ENCODE results near the gene HAND2.

Gene HAND2

GRCh38 chr4:173519111-173520101 is 10.6 kb downstream of the HAND2 start:
- peak; percentile 21 for DNase-seq

GRCh38 chr4:173518425-173519102 is 11.5 kb downstream of the HAND2 start:
- peak; percentile 25 for DNase-seq

GRCh38 chr4:173517781-173518424 is 12.1 kb downstream of the HAND2 start:
- no peak for DNase-seq

- DNase-seq, result no peak
Observed at GRCh38 chr4:173516621-173517524, 13.2 kb downstream of the HAND2 start.

GRCh38 chr4:173515458-173515857 is 14.6 kb downstream of the HAND2 start:
- DNase-seq, result no peak

- no peak for DNase-seq
Observed at GRCh38 chr4:173514641-173515217, 15.3 kb downstream of the HAND2 start.

GRCh38 chr4:173513651-173514050 is 16.4 kb downstream of the HAND2 start:
- DNase-seq, result no peak

GRCh38 chr4:173511787-173512361 is 18.2 kb downstream of the HAND2 start:
- DNase-seq, result no peak

GRCh38 chr4:173509036-173510001 is 20.7 kb downstream of the HAND2 start:
- DNase-seq, result peak; percentile 70

- DNase-seq, result no peak
Observed at GRCh38 chr4:173508386-173509035, 21.5 kb downstream of the HAND2 start.

- no peak for DNase-seq
Observed at GRCh38 chr4:173507471-173508385, 22.3 kb downstream of the HAND2 start.

- no peak for DNase-seq
Observed at GRCh38 chr4:173506597-173507211, 23.3 kb downstream of the HAND2 start.

GRCh38 chr4:173505924-173506518 is 24.0 kb downstream of the HAND2 start:
- DNase-seq, result peak; percentile 53

GRCh38 chr4:173504181-173504503 is 25.9 kb downstream of the HAND2 start:
- no peak for DNase-seq

- no peak for DNase-seq
Observed at GRCh38 chr4:173503330-173504180, 26.5 kb downstream of the HAND2 start.

- DNase-seq, result no peak
Observed at GRCh38 chr4:173502282-173502681, 27.7 kb downstream of the HAND2 start.

Measured in fibroblast of skin of abdomen (primary cell).